Measurements from ENCODE around the gene RASGRP1. TPM values are rescaled to one million over a fixed set of nuclear protein-coding genes. Genes with fewer than 3 reads are reported as not detected.

RASGRP1 gene
- total RNA-seq, 1 donor = 0.36 TPM

- Histone ChIP-seq H2AFZ (ENCODE audit: low read length) (no peak overlapping the region), H3K9me3 (ENCODE audit: low read depth, low read length) (no peaks in the 10 kb centered on the region)
These were observed 65.0 kb downstream of the RASGRP1 start for GRCh38 chr15:38499651-38500050.

GRCh38 chr15:38496151-38496550 lies 68.5 kb downstream of the RASGRP1 start:
- peaks cover 2% of the 10 kb centered on the region for H3K4me1 ChIP-seq (ENCODE audit: insufficient read depth, low read length)
- no peak for DNase-seq (ENCODE audit: insufficient read length, low spot score, missing footprints)
- H3K9me3 ChIP-seq (ENCODE audit: low read depth, low read length) = no peaks in the 10 kb centered on the region
- no peaks in the 10 kb centered on the region for H3K27me3 ChIP-seq (ENCODE audit: insufficient read depth, low read length)
- H2AFZ ChIP-seq (ENCODE audit: low read length) = no peak overlapping the region
- H4K20me1 ChIP-seq (ENCODE audit: insufficient read depth, low read length) = no peaks in the 10 kb centered on the region
- H3K36me3 ChIP-seq (ENCODE audit: insufficient read depth, low read length) = no peaks in the 10 kb centered on the region
- no peaks in the 10 kb centered on the region for H3K79me2 ChIP-seq (ENCODE audit: insufficient read depth, low read length)
- H3K27ac ChIP-seq (ENCODE audit: low read depth, low read length) = no peak overlapping the region
- H3K4me3 ChIP-seq (ENCODE audit: insufficient read depth, low read length) = no peak overlapping the region
- no peak overlapping the region for H3K4me2 ChIP-seq (ENCODE audit: insufficient read depth, low read length)
- no peak for TF ChIP-seq CTCF (IDR thresholded peaks at IDR 0.05; ENCODE audit: extremely low read depth, low read depth, low read length)

More at GRCh38 chr15:38499651-38500050, 65.0 kb downstream of the RASGRP1 start:
- no peak for TF ChIP-seq CTCF (IDR thresholded peaks at IDR 0.05; ENCODE audit: extremely low read depth, low read depth, low read length)
- no peaks in the 10 kb centered on the region for H4K20me1 ChIP-seq (ENCODE audit: insufficient read depth, low read length)
- H3K4me1 ChIP-seq (ENCODE audit: insufficient read depth, low read length) = no peaks in the 10 kb centered on the region
- H3K36me3 ChIP-seq (ENCODE audit: insufficient read depth, low read length) = no peaks in the 10 kb centered on the region
- no peak for DNase-seq (ENCODE audit: insufficient read length, low spot score, missing footprints)
- H3K27me3 ChIP-seq (ENCODE audit: insufficient read depth, low read length) = no peaks in the 10 kb centered on the region
- no peak overlapping the region for H3K4me2 ChIP-seq (ENCODE audit: insufficient read depth, low read length)
- H3K4me3 ChIP-seq (ENCODE audit: insufficient read depth, low read length) = no peak overlapping the region
- no peak overlapping the region for H3K27ac ChIP-seq (ENCODE audit: low read depth, low read length)
- H3K79me2 ChIP-seq (ENCODE audit: insufficient read depth, low read length) = no peaks in the 10 kb centered on the region

GRCh38 chr15:38490242-38490922 lies 74.2 kb downstream of the RASGRP1 start:
- Histone ChIP-seq H3K9me3 (ENCODE audit: low read depth, low read length) (no peaks in the 10 kb centered on the region), H3K27ac (ENCODE audit: low read depth, low read length) (peak overlapping the region; percentile 57), H3K79me2 (ENCODE audit: insufficient read depth, low read length) (no peaks in the 10 kb centered on the region), H3K36me3 (ENCODE audit: insufficient read depth, low read length) (no peaks in the 10 kb centered on the region), H3K27me3 (ENCODE audit: insufficient read depth, low read length) (no peaks in the 10 kb centered on the region), H2AFZ (ENCODE audit: low read length) (no peak overlapping the region), H3K4me1 (ENCODE audit: insufficient read depth, low read length) (peaks cover 27% of the 10 kb centered on the region), H3K4me2 (ENCODE audit: insufficient read depth, low read length) (peak overlapping the region; percentile 63), H3K4me3 (ENCODE audit: insufficient read depth, low read length) (no peak overlapping the region), H4K20me1 (ENCODE audit: insufficient read depth, low read length) (no peaks in the 10 kb centered on the region)
- DNase-seq (ENCODE audit: insufficient read length, low spot score, missing footprints) = peak; percentile 72
- TF ChIP-seq CTCF (IDR thresholded peaks at IDR 0.05; ENCODE audit: extremely low read depth, low read depth, low read length) = no peak

- Histone ChIP-seq H3K27me3 (ENCODE audit: insufficient read depth, low read length) (no peaks in the 10 kb centered on the region), H3K4me2 (ENCODE audit: insufficient read depth, low read length) (peak overlapping the region; percentile 8), H3K79me2 (ENCODE audit: insufficient read depth, low read length) (no peaks in the 10 kb centered on the region), H3K4me1 (ENCODE audit: insufficient read depth, low read length) (peaks cover 27% of the 10 kb centered on the region), H3K4me3 (ENCODE audit: insufficient read depth, low read length) (no peak overlapping the region), H3K36me3 (ENCODE audit: insufficient read depth, low read length) (no peaks in the 10 kb centered on the region), H4K20me1 (ENCODE audit: insufficient read depth, low read length) (no peaks in the 10 kb centered on the region), H2AFZ (ENCODE audit: low read length) (no peak overlapping the region), H3K9me3 (ENCODE audit: low read depth, low read length) (no peaks in the 10 kb centered on the region), H3K27ac (ENCODE audit: low read depth, low read length) (peak overlapping the region; percentile 2)
- peak; percentile 56 for DNase-seq (ENCODE audit: insufficient read length, low spot score, missing footprints)
- no peak for TF ChIP-seq CTCF (IDR thresholded peaks at IDR 0.05; ENCODE audit: extremely low read depth, low read depth, low read length)
These were observed 77.2 kb downstream of the RASGRP1 start for GRCh38 chr15:38487378-38487777.
